ENCODE results near the gene GID8. TPM values are rescaled to one million over a fixed set of nuclear protein-coding genes. Genes with fewer than 3 reads are reported as not detected.

Gene GID8
- total and polyA plus RNA-seq, 2 donors (not counting 1 experiment from before 2014, with no cell fraction given) = 12.4 to 47.4 TPM

DNA sequence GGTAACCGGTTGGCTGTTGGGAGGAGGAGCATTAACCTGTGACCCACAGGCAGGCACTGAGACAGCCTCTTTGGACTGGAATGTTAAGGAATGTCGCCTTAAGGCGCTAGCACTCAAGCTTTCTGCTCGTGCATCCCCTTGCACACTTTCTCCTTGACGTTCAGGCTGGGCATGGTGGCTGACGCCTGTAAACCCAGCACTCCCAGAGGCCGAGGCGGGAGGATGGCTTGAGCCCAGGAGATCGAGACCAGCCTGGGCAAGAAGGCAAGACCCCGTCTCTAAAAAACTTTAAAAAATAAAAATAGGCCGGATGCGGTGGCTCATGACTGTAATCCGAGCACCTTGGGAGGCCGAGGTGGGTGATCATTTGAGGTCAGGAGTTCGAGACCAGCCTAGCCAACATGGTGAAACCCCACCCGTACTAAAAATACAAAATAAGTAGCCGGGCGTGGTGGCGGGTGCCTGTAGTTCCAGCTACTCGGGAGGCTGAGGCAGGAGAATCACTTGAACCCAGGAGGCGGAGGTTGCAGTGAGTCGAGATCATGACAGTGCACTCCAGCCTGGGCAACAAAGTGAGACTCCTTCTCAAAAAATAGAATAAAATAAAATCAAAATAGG is 1.9 kb upstream of the GID8 start:
- Mint-ChIP-seq H3K9me3 (ENCODE audit: insufficient read depth) (no peaks in the 10 kb centered on the region), H3K27ac (no peak overlapping the region), H3K27me3 (no peaks in the 10 kb centered on the region), H3K4me3 (no peak overlapping the region), H3K4me1 (peaks cover 39% of the 10 kb centered on the region)
- Histone ChIP-seq H3K9me3 (ENCODE audit: control extremely low read depth in 1 of 3, control insufficient read depth in 2 of 3, insufficient read depth in 1 of 3, low read length in 2 of 3) (no peaks in the 10 kb centered on the region), H4K20me1 (ENCODE audit: control insufficient read depth, insufficient read depth, low read length, poor library complexity, severe bottlenecking) (peaks cover 57% of the 10 kb centered on the region), H3K4me3 (ENCODE audit: control extremely low read depth in 1 of 5, extremely low read depth in 1 of 5, insufficient read depth in 1 of 5, low read depth in 2 of 5, low read length in 4 of 5) (no peak overlapping the region), H3K4me2 (replicated peaks; ENCODE audit: low read depth, low read length, poor library complexity, severe bottlenecking) (peak overlapping the region; percentile 24), H2AFZ (ENCODE audit: insufficient read depth, low read depth, low read length, poor library complexity, severe bottlenecking) (no peak overlapping the region), H3K79me2 (ENCODE audit: control insufficient read depth, insufficient read depth, low read length) (peaks cover 96% of the 10 kb centered on the region), H3K4me1 (ENCODE audit: control insufficient read depth in 2 of 2, insufficient read depth in 2 of 2, low read length in 2 of 2) (peaks cover 26 to 48% of the 10 kb centered on the region in 2 donors), H3K9ac (ENCODE audit: low read length) (no peak overlapping the region), H3K36me3 (replicated peaks in 1 of 2; ENCODE audit: control extremely low read depth in 1 of 2, control insufficient read depth in 1 of 2, extremely low read depth in 1 of 2, insufficient read depth in 2 of 2, low read length in 1 of 2) (peaks cover 0 to 19% of the 10 kb centered on the region in 2 experiments), H3K27ac (ENCODE audit: low read length in 2 of 2) (no peak overlapping the region), H3K27me3 (replicated peaks in 1 of 4; ENCODE audit: control extremely low read depth in 1 of 4, control insufficient read depth in 3 of 4, insufficient read depth in 4 of 4, low read length in 3 of 4) (no peaks in the 10 kb centered on the region)
- CTCF ChIA-PET = interaction anchor here (0.8 to 2.5 kb wide), 5 partner anchors 19 to 37 kb away, joined by 3 to 12 read pairs (median 3); no protein-coding TSS in a partner anchor
- DNase-seq (no peak), ATAC-seq (ENCODE audit: low read depth) (no peak)
- WGBS (ENCODE audit: insufficient coverage) = over 99% methylated on average over 15 of the region's 22 CpGs
- TF ChIP-seq EZH2 (IDR thresholded peaks at IDR 0.05; ENCODE audit: borderline replicate concordance, insufficient read depth, low read depth, low read length, poor library complexity, severe bottlenecking) = no peak
- TF ChIP-seq, protein P1, sequence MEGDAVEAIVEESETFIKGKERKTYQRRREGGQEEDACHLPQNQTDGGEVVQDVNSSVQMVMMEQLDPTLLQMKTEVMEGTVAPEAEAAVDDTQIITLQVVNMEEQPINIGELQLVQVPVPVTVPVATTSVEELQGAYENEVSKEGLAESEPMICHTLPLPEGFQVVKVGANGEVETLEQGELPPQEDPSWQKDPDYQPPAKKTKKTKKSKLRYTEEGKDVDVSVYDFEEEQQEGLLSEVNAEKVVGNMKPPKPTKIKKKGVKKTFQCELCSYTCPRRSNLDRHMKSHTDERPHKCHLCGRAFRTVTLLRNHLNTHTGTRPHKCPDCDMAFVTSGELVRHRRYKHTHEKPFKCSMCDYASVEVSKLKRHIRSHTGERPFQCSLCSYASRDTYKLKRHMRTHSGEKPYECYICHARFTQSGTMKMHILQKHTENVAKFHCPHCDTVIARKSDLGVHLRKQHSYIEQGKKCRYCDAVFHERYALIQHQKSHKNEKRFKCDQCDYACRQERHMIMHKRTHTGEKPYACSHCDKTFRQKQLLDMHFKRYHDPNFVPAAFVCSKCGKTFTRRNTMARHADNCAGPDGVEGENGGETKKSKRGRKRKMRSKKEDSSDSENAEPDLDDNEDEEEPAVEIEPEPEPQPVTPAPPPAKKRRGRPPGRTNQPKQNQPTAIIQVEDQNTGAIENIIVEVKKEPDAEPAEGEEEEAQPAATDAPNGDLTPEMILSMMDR (IDR thresholded peaks at IDR 0.05) = no peak
- intact Hi-C loops (cut with micrococcal nuclease) = loop anchor here (5.0 kb wide), 1 partner anchor 529 kb away; the partner anchor contains the start of gene CABLES2
- POLR2A ChIA-PET = interaction anchor here (1.2 to 2.8 kb wide), 3 partner anchors 9 to 18 kb away, joined by 3 to 42 read pairs (median 24); partner anchors contain the start of gene DIDO1
